GM21381 (cell line): ENCODE results near the gene CD8B.
"Not testable (repeated sequence)": the region's sequence is repeated elsewhere in the genome, so short reads cannot be mapped to it uniquely, and the experiment has no call there.

Experiments
- ATAC-seq: cut with Tn5 transposase; IDR thresholded peaks from one replicate; pipeline ENCODE4 v1.9.1; 2021; ENCODE audit warnings: mild to moderate bottlenecking, moderate library complexity; ENCODE audit not compliant: unreplicated experiment

CD8B gene

DNA sequence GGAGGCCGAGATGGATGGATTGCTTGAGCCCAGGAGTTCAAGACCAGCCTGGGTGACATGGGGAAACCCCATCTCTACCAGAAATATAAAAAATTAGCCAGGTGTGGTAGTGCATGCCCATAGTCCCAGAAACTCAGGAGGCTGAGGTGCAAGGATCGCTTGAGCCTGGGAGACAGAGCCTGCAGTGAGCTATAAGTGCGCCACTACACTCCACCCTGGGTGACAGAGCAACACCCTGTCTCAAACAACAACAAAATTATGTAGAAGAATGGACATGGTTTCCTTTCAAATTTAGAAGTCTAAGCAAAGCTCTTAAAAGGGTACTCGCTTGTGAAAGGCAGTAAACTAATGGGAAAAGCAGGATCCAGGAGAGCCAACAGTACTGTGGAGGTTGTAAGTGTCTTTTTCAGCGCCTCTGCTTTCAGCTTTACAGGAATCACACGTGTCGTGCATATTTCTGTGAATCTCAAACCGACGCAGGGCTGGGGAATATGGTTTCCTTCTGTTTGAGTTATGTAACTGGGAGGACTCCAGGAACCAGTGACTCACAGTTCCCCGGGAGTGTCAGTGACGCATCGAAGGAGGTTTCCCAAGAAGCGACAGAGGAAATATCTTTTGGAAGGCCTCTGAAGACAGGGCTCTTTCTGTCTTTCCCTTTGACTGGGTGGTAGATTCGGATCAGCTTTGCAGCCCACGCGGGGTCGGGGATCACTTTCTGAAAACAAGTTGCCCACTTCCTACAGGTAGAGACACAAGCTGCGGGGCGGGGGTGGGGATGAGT lies 24.6 kb downstream of the CD8B start:
- not testable (repeated sequence) for ATAC-seq

DNA sequence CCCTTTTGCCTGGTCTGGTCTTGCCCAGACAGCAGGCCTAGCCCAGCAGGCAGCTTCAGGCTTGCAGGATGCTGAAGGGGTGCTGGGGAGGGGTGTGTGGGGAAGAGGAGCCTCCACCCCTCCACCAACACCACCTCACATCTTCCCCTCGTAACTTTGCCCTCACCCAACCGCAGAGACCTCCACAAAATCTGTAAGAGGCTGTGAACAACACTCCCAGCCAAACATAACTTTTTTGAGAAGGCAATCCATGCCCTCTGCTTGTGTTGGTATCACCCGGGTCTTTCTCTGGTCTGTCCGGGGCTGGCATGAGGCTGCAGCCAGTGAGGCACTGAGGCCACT lies 26.2 kb downstream of the CD8B start:
- not testable (repeated sequence) for ATAC-seq

DNA sequence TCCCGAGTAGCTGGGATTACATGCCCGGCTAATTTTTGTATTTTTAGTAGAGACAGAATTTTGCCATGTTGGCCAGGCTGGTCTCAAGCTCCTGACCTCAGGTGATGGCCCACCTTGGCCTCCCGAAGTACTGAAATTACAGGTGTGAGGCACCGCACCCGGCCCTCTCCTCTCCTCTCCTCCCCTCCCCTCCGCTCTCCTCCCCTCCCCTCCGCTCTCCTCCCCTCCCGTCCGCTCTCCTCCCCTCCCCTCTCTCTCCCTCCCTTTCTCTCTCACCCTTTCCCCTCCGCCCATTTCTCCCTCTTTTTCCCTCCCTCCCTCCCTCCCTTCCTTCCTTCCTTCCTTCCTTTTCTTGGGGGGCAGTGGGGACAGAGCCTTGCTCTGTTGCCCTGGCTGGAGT lies 28.4 kb downstream of the CD8B start:
- ATAC-seq = no peak

DNA sequence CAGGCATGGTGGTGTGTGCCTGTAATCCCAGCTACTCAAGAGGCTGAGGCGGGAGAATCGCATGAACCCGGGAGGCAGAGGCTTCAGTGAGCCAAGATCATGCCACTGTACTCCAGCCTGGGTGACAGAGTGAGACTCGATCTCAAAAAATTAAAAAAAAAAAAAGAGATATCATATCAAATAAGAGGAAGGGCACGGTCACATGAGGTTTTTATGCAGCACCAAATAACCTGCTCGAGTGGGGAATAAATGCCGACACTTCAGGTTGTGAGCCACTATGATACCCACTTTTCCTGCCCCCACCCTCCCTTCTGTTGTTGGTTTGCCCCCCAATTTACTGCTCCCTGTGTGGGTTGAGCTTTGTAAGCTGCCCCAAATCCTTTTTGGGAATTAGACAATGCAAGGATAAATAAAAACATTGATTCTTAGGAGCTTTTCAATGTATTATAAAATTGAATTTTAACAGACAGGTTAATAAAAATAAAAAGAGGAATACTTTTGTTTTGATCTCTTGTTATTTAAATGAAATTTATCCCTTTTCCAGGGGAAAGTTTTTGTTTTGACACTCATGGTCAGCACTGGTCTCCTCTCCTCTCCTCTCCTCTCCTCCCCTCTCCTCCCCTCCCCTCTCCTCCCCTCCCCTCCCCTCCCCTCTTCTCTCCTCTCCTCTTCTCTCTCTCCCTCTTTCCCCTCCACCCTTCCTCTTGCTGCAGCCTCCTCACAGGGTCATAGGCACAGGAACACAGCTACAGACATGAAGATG lies 29.2 kb downstream of the CD8B start:
- ATAC-seq = no peak

DNA sequence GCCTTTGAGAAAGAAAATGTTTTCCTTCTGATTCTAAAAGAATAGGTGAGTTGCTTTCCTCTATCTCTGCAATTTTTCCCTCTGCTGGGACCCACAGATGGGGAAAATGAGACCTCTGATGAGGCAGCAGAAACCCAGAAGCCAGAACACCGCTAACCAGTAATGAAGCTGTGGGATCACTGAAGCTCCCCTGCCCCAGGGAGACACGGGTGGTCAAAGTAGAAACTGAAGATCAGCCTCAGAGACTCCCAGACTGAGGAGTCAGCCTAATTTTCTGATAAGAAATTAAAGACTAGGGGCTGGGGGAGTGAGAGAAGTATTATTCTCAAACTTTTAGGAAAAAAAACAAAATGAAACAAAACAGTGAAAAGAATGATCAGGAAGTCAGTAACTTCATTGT lies 30.1 kb downstream of the CD8B start:
- ATAC-seq = no peak

DNA sequence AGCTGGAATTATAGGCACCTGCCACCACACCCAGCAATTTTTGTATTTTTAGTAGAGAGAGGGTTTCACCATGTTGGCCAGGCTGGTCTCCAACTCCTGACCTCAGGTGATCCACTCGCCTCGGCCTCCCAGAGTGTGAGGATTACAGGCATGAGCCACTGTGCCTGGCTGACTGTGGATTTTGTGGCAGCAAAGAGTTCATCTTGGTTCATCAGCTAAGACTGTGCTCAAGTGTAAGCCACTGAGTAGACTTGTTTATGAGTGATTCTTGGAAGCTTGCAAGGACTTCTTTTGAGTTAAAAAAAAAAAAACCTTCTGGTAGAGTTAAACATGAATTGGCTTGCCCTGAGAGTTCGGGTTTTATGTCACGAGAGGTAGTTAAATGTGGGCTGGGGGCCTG lies 34.7 kb downstream of the CD8B start:
- no peak for ATAC-seq

DNA sequence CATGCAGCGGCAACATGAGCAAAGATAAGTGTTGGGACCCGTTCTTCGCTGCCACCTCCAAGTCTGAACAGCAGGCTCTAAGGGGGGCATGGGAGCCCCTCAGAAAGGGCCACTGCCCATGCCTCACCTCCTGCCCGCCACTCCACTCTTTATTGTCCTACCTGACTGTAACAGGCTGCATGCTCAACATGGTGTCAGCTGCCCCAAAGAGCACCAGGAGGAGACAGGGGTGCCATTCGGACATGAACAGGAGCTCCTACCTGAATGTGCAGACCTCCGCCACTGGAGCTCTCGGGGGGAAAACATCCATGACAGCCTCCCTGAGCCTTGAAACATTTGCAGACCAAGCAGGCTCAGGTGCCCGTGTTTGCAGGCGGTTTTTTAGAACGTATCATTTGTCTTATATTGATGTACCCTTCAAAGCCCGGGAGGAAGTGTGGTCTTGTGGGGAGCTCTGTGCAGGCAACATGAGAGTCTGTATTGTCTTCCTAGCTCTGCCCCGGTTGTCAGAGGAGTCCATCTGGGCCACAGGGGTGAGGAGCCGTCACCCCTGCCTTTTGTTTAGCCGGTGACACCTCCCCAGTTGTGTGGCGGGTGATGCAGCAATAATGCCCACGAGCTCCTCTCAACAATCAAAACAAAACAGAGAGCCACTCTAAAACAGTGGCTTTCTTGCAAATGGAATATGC lies 35.8 kb downstream of the CD8B start:
- no peak for ATAC-seq

DNA sequence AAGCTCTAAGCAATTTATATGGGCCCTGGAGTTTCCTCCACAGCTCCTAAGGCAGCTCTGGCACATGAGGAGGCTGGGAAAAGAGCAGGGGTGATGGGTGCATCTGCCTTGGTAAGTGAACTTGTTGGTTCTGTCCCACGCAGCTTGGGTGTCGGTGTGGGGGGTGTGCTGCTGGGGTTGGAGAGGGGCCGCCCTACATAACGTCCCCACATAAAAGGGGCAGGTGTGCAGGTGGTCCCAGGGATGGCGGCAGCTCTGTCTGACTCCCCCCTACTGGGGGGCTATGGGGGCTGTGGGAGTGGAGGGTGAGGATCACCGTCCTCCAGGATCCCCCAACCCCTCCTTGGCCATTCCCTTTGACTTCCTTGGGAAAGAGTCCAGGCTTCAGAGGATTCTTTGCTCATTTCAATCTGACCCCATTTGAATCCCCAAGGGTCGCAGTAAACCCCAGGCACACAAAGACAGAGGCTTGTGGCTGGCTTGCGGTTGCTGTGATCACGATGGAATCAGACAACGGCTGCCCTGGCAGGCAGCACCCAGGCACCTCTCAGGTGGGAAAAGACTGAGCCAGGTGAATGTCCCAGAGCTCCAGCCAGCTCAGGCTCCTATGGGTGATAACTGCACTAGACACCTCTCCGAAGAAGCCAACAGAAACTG lies 36.5 kb downstream of the CD8B start:
- no peak for ATAC-seq

DNA sequence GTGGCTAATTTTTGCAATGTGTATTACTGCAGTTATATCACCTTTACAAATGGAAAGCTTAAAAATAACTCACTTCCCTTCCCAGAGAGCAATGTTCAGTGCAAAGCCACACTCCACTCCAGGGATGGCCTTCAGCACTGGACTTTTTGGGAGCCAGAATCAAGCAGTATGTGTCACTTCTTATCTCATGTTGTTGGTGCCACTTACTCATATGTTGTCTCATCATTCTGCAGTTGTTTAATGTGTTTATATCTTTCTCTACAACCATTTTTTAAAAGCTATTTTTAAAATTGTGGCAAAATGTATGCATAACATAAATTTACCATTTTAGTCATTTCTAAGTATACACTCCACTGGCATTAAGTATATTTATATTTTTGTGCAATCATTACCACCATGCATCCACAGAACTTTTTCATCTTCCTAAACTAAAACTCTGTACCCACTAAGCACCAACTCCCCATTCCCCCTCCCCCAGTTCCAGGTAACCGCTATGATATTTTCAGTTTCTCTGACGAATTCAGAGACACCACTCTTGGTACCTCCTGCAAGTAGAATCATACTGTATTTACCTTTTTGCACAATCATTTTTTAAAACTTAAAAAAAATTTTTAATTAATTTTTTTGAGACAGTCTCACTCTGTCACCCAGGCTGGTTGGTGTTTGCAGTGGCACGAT lies 38.9 kb downstream of the CD8B start:
- ATAC-seq = no peak

DNA sequence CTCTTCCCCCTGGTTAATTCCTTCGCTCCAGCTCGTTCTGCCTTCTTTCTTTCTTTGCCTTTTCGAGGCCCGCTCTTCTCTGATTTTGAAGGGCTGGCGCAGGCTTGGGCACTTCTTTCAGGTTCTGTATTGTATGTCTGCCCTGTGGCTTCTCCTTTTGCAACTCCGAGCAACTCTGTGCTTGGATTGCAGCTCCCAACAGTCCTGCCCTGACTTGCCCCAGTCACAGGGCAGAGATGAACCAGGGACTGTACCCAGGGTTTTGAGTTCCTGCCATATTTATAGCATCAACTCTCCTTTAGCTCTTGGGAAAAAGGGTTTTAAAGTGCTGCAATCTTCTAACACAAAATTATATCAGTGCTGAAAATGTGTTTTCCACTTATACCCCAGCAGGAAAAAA lies 39.8 kb downstream of the CD8B start:
- no peak for ATAC-seq

DNA sequence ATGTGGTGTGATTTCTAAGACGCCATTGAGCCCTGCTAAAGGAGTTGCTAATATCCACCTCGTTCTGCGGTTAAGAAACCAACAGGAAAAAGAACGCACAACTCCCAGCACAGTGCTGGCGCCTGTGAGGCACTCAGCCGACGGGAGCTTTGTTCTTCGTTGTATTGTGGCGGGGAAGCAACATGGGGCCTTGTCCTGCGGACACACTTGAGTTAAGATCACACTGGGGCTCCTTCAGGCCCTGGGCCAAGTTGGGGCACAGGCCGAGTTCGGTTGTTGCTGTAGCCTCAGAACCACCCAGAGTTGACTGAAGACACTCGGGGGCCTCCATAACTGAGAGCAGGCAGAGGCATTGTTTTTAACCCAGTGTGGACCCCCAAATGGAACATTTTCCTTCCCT lies 40.4 kb downstream of the CD8B start:
- no peak for ATAC-seq

DNA sequence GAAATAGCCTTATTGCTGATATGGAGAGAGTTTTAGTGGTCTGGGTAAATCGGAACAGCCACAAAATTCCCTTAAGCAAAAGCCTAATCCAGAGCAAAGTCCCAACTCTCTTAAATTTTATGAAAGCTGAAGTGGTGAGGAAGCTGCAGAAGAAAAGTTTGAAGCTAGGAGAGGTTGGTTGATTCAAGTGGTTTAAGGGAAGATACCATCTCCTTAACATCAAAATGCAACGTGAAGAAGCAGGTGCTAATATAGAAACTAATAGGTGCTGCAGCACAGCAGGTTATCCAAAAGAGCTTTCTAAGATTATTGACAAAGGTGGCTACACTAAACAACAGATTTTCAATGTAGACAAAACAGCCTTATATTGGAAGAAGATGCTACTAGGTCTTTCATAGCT lies 42.7 kb downstream of the CD8B start:
- ATAC-seq = no peak

DNA sequence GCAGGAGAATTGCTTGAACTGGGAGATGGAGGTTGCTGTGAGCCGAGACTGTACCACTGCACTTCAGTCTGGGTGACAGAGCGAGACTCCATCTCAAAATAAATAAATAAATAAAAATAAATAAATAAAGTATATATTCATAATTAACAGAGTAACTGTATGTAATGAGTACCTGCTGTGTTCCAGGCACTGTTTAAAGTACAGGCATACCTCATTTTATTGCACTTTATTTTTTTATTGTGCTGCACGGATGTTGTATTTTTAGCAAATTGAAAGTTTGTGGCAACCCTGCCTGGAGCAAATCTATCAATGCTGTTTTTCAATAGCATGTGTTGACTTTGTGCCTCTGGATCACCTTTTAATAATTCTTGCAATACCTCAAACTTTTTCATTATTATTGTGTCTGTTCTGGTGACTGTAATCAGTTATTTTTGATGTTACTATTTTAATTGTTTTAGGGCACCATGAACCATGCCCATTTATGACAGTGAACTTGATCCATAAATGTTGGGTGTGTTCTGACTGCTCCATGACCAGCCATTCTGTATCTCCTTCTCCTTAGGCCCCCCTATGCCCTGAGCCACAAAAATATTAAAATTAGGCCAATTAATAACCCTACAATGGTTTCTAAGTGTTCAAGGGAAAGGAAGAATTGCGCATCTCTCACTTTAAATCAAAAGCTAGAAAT lies 43.4 kb downstream of the CD8B start:
- ATAC-seq = no peak

DNA sequence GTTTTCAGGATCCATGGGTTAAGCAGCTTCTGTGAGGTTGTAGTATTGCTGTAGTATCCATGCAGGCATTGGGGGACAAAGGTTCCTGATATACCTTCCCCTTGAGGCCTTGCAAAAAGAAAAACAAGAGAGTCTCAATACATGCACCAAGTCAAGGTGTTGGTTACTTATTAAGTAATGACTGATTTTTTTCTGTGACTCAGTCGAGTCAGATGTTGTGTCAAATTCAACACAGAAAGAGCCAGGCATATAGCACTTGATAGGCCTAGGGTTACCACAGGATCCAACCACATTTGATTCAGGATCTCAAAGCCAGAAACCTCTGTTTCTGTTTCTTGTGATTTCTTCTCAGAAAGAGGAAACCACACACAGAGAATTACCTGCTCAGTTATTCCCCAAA lies 46.1 kb downstream of the CD8B start:
- no peak for ATAC-seq

DNA sequence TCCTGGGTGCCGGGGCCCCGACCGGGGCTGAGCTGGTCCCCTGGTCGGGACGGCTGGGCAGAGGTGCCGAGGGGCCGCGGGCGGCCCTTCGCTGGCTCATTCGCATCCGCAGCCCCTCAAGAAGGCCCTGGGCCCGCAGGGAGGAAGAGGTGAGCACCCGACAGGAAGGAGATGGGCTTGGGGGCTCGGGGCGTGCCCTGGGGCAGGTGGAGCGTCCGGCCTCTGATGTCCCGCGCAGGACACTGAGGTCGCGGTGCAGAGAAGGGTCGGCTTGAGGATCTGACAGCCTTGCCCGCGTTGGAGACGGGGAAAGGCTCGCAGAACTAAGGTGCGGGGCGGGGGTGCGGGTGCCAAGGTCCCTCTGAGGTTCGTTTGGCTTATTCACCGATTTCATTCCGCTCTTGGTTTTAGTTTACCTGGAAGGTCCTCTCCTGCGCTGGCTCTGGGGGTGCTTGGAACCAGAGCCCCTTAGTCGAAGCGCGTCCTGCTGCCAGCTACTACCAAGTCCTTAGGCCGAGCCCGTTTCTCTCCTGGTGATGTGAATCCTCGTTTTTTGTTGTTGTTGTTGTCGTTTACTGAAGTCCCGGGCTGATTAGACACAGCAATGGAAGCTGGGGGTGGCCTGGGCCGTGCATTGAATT lies 52.1 kb downstream of the CD8B start:
- no peak for ATAC-seq

DNA sequence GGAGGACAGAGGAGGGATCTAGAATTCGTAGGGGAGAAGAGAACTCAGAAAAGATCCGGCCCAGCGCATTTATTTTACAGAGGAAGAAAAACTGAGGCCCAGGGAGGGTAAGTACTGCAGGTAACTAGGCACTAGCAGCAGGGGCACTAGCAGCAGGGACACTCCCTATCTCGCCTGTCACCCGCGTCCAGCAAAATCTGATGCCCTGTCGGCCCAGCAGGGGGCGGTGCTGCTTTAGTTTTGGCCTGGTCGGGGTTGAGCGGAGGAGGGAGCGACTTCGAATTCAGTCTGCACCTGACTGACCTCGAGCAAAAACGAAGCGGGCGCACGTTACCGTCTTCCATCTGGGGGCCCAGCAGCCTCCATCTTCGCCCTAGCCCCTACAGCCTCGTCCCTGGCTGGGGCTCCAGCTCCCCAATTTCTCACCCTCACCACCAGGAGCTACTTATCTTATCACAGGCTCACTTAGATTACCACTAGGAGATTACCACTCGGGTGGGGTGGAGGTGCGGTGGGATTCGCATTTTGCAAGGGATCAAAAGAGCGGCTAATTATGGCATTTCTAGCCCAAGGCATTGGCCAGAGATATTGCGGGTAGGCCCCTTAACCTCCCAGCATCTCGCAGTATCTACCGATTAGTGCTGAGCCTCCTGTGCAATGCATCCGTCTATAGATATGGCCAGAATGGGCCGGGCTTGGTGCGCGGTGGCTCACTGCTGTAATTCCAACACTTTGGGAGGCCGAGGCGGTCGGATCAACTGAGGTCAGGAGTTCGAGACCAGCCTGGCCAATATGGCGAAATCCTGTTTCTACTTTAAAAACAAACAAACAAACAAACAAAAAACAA lies 53.1 kb downstream of the CD8B start:
- peak; percentile 85 for ATAC-seq

DNA sequence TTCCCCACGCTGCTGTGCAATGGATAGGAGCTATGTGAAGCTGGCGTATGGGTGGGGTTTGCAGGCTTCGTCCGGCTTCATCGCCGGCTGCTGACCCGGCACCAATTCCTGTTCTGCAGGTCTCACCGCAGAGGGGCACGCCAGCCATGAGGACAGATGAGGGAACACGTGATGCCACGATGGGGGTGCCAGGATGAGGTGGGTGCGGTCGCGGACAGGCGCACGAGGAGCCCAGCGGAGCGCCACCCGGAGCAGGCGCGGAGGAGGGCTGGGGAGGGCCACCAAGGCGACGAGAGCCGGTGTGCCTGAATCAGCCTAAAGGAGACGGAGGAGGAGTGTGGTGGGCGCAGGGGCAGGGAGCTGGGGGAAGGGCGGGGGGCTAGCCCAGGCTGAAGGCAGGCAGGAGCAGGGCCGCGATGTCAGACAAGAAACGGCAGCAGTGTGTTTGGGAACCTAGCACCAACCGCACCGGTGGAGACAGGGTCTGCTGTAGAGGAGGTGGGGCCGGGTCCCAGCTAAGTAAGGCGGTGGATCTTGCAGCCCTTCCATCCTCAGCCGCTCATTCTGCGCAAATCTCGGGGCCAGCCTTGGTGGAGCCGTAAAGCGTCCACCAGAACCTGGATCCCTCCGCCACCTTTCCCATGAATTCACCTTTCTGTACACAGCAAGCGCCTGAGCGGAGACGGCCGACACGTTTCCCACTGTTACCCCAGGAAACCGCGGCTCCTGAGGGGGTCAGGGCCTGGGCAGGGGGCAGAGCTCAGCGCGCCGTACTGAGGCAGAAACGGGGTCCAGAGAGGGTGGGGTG lies 54.0 kb downstream of the CD8B start:
- ATAC-seq = no peak

DNA sequence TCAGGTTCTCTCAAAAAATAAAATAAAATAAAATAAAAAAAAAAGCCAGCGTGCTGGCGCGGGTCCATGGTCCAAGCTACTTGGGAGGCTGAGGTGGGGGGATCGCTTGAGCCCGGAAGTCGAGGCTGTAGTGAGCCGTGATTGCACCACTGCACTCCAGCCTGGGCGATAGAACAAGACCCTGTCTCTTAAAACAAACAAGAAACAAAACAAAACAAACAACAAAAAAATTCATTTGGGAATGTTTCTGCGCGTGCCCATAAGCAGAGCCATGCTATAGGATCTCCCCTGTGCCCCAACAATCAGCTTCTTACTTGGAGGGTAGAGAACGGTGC lies 54.6 kb downstream of the CD8B start:
- no peak for ATAC-seq
